ENCODE measurements around the gene SUCNR1. TPM values are rescaled to one million over a fixed set of nuclear protein-coding genes. Genes with fewer than 3 reads are reported as not detected.

SUCNR1 gene, protein sequence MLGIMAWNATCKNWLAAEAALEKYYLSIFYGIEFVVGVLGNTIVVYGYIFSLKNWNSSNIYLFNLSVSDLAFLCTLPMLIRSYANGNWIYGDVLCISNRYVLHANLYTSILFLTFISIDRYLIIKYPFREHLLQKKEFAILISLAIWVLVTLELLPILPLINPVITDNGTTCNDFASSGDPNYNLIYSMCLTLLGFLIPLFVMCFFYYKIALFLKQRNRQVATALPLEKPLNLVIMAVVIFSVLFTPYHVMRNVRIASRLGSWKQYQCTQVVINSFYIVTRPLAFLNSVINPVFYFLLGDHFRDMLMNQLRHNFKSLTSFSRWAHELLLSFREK
- under 1 TPM in 3 of 4 donors, not detected in 1; 0.60 to 0.87 (median 0.84) TPM for total RNA-seq

DNA sequence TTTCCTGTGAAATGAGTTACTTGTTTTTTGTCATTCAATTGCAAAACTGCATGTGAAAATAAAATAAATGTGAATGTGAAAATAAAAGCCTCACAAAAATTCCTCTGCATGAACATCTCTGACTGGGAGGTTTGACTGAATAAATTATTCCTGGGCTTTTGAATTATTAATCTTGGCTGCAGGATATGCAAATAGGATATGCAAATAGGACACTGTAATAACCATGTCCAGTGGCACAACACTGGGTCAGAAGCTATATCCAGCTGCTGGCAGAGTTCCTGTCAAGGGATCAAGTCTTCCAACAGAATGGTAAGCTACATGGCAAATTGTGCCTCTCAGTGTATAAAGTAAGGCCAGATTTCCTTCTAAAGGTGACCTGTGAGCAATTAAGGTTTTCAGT, at the start of gene SUCNR1:
Gene SUCNR1, plus strand, starts transcription at position 246 of the 400 bp plus-strand sequence. CDS start 6,250 bp downstream, outside the sequence.
- DNase-seq (ENCODE audit: low spot score in 2 of 2), result no peak
- TF ChIP-seq EP300 (IDR thresholded peaks at IDR 0.05) (no peak), POLR2A (IDR thresholded peaks at IDR 0.05) (no peak)
- TF ChIP-seq, protein P1, sequence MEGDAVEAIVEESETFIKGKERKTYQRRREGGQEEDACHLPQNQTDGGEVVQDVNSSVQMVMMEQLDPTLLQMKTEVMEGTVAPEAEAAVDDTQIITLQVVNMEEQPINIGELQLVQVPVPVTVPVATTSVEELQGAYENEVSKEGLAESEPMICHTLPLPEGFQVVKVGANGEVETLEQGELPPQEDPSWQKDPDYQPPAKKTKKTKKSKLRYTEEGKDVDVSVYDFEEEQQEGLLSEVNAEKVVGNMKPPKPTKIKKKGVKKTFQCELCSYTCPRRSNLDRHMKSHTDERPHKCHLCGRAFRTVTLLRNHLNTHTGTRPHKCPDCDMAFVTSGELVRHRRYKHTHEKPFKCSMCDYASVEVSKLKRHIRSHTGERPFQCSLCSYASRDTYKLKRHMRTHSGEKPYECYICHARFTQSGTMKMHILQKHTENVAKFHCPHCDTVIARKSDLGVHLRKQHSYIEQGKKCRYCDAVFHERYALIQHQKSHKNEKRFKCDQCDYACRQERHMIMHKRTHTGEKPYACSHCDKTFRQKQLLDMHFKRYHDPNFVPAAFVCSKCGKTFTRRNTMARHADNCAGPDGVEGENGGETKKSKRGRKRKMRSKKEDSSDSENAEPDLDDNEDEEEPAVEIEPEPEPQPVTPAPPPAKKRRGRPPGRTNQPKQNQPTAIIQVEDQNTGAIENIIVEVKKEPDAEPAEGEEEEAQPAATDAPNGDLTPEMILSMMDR (IDR thresholded peaks at IDR 0.05), result no peak
- Histone ChIP-seq H3K4me3 (no peak within 1 kb of the TSS), H3K27ac (no peak within 1 kb of the TSS), H3K9me3 (no peaks in the 10 kb centered on the region), H3K27me3 (no peaks in the 10 kb centered on the region), H3K4me1 (peaks cover 0 to 10% (median 0%) of the 10 kb centered on the region in 4 donors), H3K36me3 (no peaks in the 10 kb centered on the region)

DNA sequence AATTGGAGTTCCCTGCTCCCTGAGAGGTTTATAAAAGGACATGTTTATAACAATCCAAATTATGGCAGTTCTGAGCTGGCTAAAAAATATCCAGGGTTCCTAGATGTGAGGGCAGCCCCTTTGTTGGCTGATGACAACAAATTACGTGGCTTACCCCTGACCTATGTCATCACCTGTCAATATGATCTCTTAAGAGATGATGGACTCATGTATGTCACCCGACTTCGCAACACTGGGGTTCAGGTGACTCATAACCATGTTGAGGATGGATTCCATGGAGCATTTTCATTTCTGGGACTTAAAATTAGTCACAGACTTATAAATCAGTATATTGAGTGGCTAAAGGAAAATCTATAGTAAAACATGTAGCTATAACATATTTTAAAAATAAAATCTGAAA, 45.6 kb upstream of the SUCNR1 start:
- Histone ChIP-seq H3K27me3 (no peaks in the 10 kb centered on the region), H3K27ac (no peak overlapping the region), H3K4me3 (no peak overlapping the region), H3K36me3 (no peaks in the 10 kb centered on the region), H3K9me3 (peaks cover 0 to 4% (median 0%) of the 10 kb centered on the region in 4 donors), H3K4me1 (no peaks in the 10 kb centered on the region)
- TF ChIP-seq, protein P1 (IDR thresholded peaks at IDR 0.05), result no peak
- TF ChIP-seq POLR2A (IDR thresholded peaks at IDR 0.05), result no peak
- TF ChIP-seq EP300 (IDR thresholded peaks at IDR 0.05), result no peak
- no peak for DNase-seq (ENCODE audit: low spot score in 2 of 2)
- WGBS, 2 donors, result 90 to 95% methylated on average over 3 of the region's 3 CpGs

DNA sequence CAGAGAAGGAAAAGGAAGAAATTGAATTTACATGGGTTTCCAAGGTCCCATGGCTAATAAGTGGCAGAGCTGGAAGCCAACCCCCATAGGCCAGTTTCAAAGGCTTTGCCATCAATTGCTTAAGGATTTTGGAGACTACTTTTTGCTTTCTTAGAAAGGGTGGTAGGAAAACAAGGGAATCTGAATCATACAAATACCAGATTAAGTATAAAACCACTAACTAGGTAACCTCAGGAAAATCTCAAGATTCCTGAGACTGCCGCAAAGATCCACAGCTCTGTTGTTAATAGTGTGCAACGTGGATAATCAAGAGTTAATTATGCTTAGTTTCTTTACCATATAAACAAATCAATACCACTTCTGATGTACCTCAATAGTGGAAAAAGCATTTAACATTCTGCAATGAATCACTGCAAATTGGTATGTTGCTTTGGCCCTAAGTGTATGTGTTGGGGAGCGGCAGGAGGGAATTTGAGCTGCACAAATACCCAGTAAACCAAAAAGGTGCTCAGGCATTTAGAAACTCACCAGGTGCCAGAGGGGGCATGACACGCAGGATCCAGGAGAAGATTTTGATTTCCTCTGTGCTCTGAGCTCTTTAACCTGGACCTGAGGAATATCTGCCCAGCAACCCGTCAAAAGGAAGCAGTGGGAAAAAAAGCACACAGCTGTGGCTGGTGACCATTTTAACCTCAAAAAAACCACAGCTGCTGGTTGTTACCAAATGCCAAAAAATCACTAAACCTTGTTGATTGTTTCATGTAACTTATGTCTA, 37.5 kb upstream of the SUCNR1 start:
- H3K9me3 ChIP-seq, result no peaks in the 10 kb centered on the region
- H3K4me3 ChIP-seq, result no peak overlapping the region
- DNase-seq (ENCODE audit: low spot score in 2 of 2), result no peak
- H3K4me1 ChIP-seq, result peaks cover 0 to 24% (median 0%) of the 10 kb centered on the region in 4 donors
- TF ChIP-seq, protein P1 (IDR thresholded peaks at IDR 0.05), result no peak
- TF ChIP-seq POLR2A (IDR thresholded peaks at IDR 0.05) (no peak), EP300 (IDR thresholded peaks at IDR 0.05) (no peak)
- 62 to 63% methylated on average over 5 of the region's 5 CpGs for WGBS, 2 donors
- H3K27ac ChIP-seq, result peak overlapping the region in 2 of 4 donors; percentile 34 to 37
- peaks cover 0 to 2% of the 10 kb centered on the region in 2 donors for H3K27me3 ChIP-seq
- no peaks in the 10 kb centered on the region for H3K36me3 ChIP-seq

DNA sequence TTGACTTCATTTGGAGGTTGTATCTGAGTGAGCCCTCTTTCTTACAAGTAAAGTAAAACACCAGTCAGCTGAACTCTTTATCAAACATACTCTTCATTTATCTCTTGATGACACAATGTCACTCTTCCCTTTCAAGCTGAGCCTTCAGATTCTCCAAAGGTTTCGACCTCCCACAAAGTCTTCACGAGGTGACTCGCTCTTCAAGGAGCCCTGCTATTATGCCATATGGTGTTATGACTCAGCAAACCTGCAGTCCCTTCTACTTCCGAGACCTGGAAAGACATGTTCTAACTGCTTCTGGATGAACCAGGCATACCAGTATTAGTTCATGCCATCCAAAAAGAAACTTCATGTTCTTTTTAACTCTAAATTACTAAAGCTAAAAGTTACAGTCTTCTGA, 36.4 kb upstream of the SUCNR1 start:
- Histone ChIP-seq H3K4me3 (no peak overlapping the region), H3K4me1 (peaks cover 0 to 24% (median 0%) of the 10 kb centered on the region in 4 donors), H3K9me3 (no peaks in the 10 kb centered on the region), H3K27me3 (peaks cover 0 to 2% of the 10 kb centered on the region in 2 donors), H3K36me3 (no peaks in the 10 kb centered on the region), H3K27ac (peak overlapping the region in 2 of 4 donors; percentile 37 to 51)
- no peak for DNase-seq (ENCODE audit: low spot score in 2 of 2)
- WGBS, 2 donors, result 40 to 52% methylated on average over 4 of the region's 4 CpGs
- TF ChIP-seq EP300 (IDR thresholded peaks at IDR 0.05), result no peak
- no peak for TF ChIP-seq POLR2A (IDR thresholded peaks at IDR 0.05)
- TF ChIP-seq, protein P1 (IDR thresholded peaks at IDR 0.05), result no peak
